ENCODE measurements around the gene FRMD5.

- TF ChIP-seq CTCF (IDR thresholded peaks at IDR 0.05; ENCODE audit: insufficient read depth, low read length, poor library complexity, severe bottlenecking) (no peak), EZH2phosphoT487 (conservative IDR thresholded peaks at IDR 0.05; ENCODE audit: low read length) (no peak)
These were observed 289.3 kb downstream of the FRMD5 start for GRCh38 chr15:43905755-43906154.
